Stimulated activated CD4-positive, alpha-beta T cell treated with anti-CD3 and anti-CD28 coated beads, Interleukin-1b, Interleukin-23, amount 100 ng/mL, for 48 hours (primary cell): ENCODE measurements around the gene MCF2L.
"Not testable (repeated sequence)": the region's sequence is repeated elsewhere in the genome, so short reads cannot be mapped to it uniquely, and the experiment has no call there.

ENCODE experiments used
- DNase-seq: peaks from one replicate; pipeline ENCODE4 v3.0.0-alpha.2; 2020

The MCF2L gene

DNA sequence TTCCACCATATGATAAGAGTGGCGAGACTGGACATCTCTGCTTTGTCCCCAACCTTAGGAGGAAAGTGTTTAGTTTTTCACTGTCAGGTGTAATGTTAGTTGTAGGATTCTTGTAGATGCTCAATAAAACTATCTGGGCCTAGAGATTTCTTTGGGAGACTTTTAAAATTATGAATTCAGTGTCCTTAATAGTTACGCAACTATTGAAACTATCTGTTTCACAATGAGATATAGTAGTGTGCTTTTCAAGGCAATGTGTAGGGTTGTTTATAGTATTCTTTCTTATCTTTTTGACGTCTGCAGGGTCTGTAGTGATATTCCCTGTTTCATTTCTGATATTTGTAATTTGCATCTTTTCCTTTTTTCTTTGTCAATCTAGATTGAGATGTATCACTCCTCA, 103.4 kb downstream of the MCF2L start:
- no peak for DNase-seq

DNA sequence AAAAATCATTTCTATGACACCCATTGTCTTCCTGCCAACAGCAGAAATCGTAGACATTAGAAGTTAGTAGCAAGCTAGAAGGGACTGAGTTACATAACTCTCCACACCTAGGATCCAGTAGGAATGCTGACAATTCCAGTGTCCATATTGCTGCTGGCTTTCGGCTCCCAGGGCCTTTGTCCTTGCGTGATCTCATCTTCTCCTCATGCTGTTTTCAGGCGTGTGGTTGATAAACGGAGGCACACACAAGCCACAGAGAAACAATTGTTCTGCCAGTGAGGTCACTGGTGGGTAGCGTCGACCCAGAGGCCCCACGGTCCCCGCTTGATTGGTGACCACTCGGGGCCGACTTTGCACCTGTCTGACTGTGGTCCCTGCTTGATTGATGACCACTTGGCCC, 104.9 kb downstream of the MCF2L start:
- DNase-seq = no peak

- DNase-seq = no peak
Observed at GRCh38 chr13:113074401-113074800, 105.4 kb downstream of the MCF2L start.

DNA sequence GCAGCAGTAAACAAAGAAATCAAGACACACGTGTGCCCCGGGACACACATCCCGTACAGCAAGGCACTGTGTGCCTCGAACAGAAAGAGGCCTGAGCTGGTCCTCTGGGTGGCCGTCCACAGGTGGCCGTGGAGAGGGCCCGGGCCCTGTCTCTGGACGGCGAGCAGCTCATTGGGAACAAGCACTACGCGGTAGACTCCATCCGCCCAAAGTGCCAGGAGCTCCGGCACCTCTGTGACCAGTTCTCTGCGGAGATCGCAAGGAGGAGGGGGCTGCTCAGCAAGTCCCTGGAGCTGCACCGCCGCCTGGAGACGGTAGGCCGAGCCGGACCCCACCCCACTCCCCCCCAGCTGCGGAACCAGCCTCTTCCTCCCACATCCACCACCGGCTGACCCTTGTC, 105.9 kb downstream of the MCF2L start:
- no peak for DNase-seq

- no peak for DNase-seq
Observed at GRCh38 chr13:113075711-113076110, 106.7 kb downstream of the MCF2L start.

GRCh38 chr13:113076681-113077401, 107.8 kb downstream of the MCF2L start:
- no peak for DNase-seq

GRCh38 chr13:113077566-113077952, 108.5 kb downstream of the MCF2L start:
- no peak for DNase-seq

DNA sequence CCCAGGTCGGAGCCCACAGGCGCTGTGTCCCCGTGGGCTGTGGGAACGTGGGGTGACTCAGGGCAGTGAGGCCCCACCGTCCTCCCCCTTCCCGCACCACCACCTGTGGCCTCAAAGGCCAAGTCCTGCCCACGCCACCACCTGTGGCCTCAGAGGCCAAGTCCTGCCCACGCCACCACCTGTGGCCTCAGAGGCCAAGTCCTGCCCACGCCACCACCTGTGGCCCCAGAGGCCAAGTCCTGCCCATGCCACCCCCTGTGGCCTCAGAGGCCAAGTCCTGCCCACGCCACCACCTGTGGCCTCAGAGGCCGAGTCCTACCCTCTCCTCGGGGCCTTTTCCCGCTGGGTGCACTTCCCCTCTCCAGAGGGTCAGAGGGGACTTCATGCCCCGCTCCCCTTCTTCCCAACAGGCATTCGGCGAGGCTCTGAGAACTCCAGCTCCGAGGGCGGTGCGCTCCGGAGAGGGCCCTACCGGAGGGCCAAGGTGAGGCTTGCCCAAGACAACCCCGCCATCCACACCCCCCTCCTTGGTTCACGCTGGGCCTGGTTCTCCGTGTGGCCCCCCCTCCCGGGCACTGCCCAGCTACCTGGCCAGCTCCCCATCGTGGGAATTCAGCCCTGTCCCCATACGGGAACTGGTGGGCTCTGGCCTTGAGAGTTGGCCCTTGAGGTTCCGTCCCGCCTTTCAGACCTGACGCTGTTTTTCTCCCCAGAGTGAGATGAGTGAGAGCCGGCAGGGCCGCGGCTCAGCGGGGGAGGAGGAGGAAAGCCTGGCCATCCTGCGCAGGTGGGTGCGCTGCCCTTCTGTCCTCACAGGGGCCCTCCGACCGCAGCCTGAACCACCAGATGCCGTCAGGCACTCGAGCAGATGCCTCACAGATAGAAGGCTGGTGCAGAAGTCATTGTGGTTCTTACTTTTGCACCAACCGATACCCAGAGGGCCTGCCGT, 109.2 kb downstream of the MCF2L start:
- no peak for DNase-seq

DNA sequence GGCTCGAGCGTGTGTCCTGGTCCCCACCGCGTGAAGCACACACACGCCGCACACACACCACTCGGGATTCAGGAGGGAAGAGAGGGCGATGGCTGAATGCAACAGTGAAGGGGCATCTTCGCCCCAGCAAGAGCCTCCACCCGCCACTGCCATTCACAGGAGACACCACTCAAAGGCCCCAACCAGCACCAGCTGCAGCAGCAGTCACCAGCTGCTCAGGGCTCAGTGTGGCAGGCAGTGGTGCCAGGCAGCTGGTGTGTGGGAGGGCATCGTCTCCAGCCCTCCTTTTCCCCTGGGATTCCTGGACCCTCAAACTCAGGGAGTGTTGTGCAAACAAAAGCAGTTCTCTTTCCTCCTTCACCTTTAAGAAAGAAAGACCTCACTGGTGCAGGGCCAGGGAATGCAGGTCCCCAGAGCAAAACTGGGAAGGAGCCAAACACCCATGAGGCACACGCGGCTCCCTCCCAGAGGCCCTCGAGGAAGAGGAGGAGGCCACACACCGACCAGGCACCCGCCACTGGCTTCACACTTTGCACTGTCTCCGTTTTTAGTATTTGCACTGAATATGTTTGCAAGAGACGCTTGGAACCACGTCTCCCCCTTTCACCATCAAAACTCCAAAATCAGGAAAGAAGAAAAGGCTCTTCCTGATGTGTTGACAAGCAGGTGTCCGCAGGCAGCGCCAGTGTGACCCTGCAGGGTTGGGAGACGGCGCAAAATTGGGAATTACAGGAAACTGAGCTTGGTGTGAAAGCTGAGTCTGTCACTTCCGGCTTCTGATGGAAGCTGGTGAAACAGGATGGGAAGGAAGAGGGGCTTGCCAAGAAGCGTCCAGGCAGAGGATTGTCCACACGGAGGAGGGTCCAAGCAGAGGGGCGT, 110.1 kb downstream of the MCF2L start:
- DNase-seq = no peak

GRCh38 chr13:113079781-113080080, 110.7 kb downstream of the MCF2L start:
- not testable (repeated sequence) for DNase-seq

DNA sequence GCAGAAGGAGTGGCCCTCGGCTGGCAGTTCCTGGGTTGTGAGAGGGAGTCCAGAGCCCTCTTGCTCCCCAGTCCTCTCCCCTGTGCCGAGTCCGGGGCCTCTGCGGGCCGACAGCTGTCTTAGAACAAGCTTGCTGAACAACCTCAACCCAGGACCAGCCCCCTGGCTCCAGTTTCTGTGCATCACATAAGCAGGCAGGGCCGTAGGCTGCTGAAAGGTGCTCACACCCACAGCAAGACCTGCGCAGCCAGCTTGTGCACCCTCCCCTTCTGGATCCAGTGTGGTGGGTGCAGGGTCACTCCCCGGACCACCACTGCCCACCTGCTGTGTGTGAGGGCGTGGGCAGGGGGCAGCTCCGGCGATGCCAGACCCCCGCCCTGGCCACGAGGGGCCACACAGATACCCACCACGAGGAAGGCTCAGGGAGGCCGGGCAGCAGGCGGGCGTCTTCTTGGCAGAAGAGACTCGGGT, 111.4 kb downstream of the MCF2L start:
- no peak for DNase-seq

GRCh38 chr13:113080901-113081521, 112.0 kb downstream of the MCF2L start:
- no peak for DNase-seq

DNA sequence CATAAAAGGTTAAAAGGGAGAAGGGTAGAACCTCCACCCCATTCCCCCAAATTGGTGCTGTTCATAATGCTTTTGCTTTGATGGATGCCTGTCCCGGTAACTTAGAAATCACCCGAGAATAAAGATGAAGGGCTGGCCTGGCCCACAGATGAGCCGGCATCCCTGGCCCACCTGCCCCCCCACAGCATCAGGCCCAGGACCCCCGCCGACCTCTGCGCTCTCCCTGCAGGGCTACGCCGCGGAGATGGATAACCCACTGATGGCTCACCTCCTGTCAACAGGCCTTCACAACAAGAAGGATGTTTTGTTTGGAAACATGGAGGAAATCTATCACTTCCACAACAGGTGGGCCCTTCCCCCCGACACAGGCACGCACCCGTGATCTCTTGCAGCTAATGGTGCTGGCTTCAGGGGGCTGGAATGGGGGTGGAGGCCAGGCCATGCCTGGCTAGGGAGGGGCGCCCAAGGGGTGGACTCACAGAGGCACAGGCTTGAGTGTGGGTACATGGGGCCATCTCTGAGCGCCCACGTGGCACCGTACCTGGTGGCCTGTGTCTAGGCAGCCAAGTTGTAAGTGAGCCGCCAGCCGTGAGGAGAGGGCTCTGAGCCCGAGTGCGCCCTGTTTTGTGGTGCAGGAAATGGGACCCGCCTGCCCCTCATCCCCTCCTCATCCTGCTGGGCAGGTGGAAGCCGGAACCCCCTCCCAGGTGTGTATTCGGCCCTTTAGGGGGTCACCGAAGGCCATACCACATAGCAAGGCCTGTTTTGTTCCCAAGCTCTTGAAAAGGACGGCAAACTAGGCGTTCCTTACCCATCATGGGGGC, 113.4 kb downstream of the MCF2L start:
- DNase-seq = no peak

DNA sequence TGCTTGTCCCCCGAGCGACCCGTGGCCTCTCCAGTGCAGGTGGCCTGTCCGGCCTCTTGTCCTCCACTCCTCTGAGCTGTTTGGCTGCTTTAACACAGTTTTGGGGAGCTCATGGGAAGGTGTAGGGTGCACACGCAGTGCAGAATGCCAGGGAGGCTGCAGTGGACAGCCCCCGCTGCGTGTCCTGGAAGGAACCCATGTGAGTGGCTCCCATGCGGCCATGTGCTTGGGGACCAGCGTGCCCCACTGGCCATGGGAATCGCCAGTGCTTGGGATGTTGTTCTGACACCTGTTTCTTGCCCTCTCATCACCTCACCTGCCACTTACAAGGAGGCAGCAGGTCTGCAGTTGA, 114.0 kb downstream of the MCF2L start:
- no peak for DNase-seq

GRCh38 chr13:113083402-113084061, 114.5 kb downstream of the MCF2L start:
- DNase-seq = no peak

GRCh38 chr13:113084094-113084942, 115.3 kb downstream of the MCF2L start:
- DNase-seq = no peak

- DNase-seq = no peak
Observed at GRCh38 chr13:113084943-113085540, 116.0 kb downstream of the MCF2L start.

GRCh38 chr13:113086031-113086750, 117.2 kb downstream of the MCF2L start:
- no peak for DNase-seq
